Naive B cell (primary cell): Measurements from ENCODE around the gene MED22. TPM values are rescaled to one million over a fixed set of nuclear protein-coding genes. Genes with fewer than 3 reads are reported as not detected.
"Not testable (repeated sequence)": the region's sequence is repeated elsewhere in the genome, so short reads cannot be mapped to it uniquely, and the experiment has no call there.

Experiments used
- ATAC-seq, 2 donors: fragments of 150-1000 bp; cut with Tn5 transposase; 2 replicates each; pipeline ENCODE4 v1.10.0; 2021; ENCODE audit warnings: low read depth in 2 of 2, mild to moderate bottlenecking in 2 of 2, moderate library complexity in 2 of 2
- DNase-seq: peaks from one replicate; pipeline ENCODE4 v3.0.0; 2022
- H3K27ac Mint-ChIP-seq, 6 donors: one replicate each; pipeline ENCODE4 v1.8.0; 2020 to 2022; ENCODE audit warnings: mild to moderate bottlenecking in 6 of 6, mixed read lengths in 6 of 6, moderate library complexity in 5 of 6, inconsistent platforms in 2 of 6
- H3K27me3 Mint-ChIP-seq, 3 donors: one replicate each; pipeline ENCODE4 v1.8.0; 2021 to 2022; ENCODE audit warnings: mixed read lengths in 3 of 3, mild to moderate bottlenecking in 1 of 3
- H3K36me3 Mint-ChIP-seq, 2 donors: one replicate each; pipeline ENCODE4 v1.8.0; 2020 to 2022; ENCODE audit warnings: mixed read lengths in 2 of 2, inconsistent platforms in 1 of 2, mild to moderate bottlenecking in 1 of 2
- H3K4me1 Mint-ChIP-seq, 3 donors: one replicate each; pipeline ENCODE4 v1.8.0; 2020 to 2022; ENCODE audit warnings: mixed read lengths in 3 of 3, inconsistent platforms in 1 of 3, mild to moderate bottlenecking in 1 of 3, moderate library complexity in 1 of 3
- H3K4me3 Mint-ChIP-seq, 8 donors: one replicate each; pipeline ENCODE4 v1.8.0; 2020 to 2022; ENCODE audit warnings: mild to moderate bottlenecking in 8 of 8, mixed read lengths in 8 of 8, moderate library complexity in 8 of 8, inconsistent platforms in 2 of 8
- H3K9me3 Mint-ChIP-seq, 7 donors: one replicate each; pipeline ENCODE4 v1.8.0; 2020 to 2022; ENCODE audit warnings: mixed read lengths in 7 of 7, mild to moderate bottlenecking in 5 of 7, inconsistent platforms in 2 of 7, moderate library complexity in 1 of 7
- polyA plus RNA-seq, 6 donors: library from polyadenylated mRNA; unstranded; fragments of 300-500 nt; fragmentation: Illumina TruSeq; gene quantifications; one replicate each; pipeline ENCODE4 v1.2.3, GENCODE V29; 2021; ENCODE audit warnings: low read depth in 6 of 6

The MED22 gene
- polyA plus RNA-seq: 10 to 100 TPM; 14.9 to 36.8 (median 20.2) TPM

- Mint-ChIP-seq H3K4me3 (peak within 1 kb of the TSS; percentile 92 to 100 (median 99)), H3K36me3 (peaks cover 5 to 10% of the 10 kb centered on the region in 2 donors), H3K27me3 (no peaks in the 10 kb centered on the region), H3K4me1 (peaks cover 31 to 44% (median 43%) of the 10 kb centered on the region in 3 donors), H3K27ac (peak within 1 kb of the TSS; percentile 97 to 100 (median 99)), H3K9me3 (no peaks in the 10 kb centered on the region)
- peak; percentile 82 to 84 for ATAC-seq
- peak; percentile 91 for DNase-seq
Observed at GRCh38 chr9:133347985-133348717, at the start of gene MED22, which contains the start of gene RPL7A. TSS of gene MED22 (minus strand) at chr9:133348131. CDS start at chr9:133346662, 1,469 bp downstream. TSS of gene RPL7A (plus strand) at chr9:133348218. CDS start at chr9:133348244, 26 bp downstream.

- ATAC-seq (no peak), DNase-seq (no peak)
- Mint-ChIP-seq H3K9me3 (peaks cover 0 to 2% (median 0%) of the 10 kb centered on the region in 7 donors), H3K36me3 (no peaks in the 10 kb centered on the region), H3K27ac (no peak overlapping the region), H3K4me3 (peak overlapping the region in 1 of 8 donors; percentile 72), H3K27me3 (peaks cover 0 to 16% (median 8%) of the 10 kb centered on the region in 3 donors), H3K4me1 (no peaks in the 10 kb centered on the region)
Observed at GRCh38 chr9:133397370-133397769, 49.4 kb upstream of the MED22 start.

DNA sequence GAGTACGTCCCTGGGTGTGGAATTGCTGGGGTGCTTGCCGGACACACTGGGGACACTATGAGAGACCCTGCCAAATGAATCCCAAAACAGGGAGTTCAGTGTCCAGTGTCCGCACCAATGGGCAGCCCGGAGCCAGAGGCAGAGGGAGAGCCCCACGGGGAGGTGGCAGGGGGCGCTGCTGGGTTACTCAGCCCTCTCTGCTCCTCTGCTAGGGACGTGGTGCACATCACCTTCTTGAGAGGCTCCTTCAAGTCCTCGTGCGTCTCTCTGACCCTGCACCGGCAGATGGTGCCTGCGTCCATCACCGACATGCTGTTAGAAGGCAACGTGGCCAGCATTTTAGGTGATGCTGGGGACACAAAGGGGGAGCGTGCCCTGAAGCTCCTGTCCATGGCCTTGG lies 49.0 kb upstream of the MED22 start:
- no peaks in the 10 kb centered on the region for H3K4me1 Mint-ChIP-seq
- H3K4me3 Mint-ChIP-seq: peak overlapping the region in 1 of 8 donors; percentile 72
- DNase-seq (no peak), ATAC-seq (no peak)
- peak overlapping the region in 1 of 6 donors; percentile 62 for H3K27ac Mint-ChIP-seq
- H3K36me3 Mint-ChIP-seq: no peaks in the 10 kb centered on the region
- H3K9me3 Mint-ChIP-seq: peaks cover 0 to 2% (median 0%) of the 10 kb centered on the region in 7 donors
- peaks cover 0 to 16% (median 8%) of the 10 kb centered on the region in 3 donors for H3K27me3 Mint-ChIP-seq

- Mint-ChIP-seq H3K27ac (no peak overlapping the region), H3K9me3 (peaks cover 0 to 3% (median 0%) of the 10 kb centered on the region in 7 donors), H3K4me1 (no peaks in the 10 kb centered on the region), H3K36me3 (no peaks in the 10 kb centered on the region), H3K27me3 (peaks cover 0 to 29% (median 19%) of the 10 kb centered on the region in 3 donors), H3K4me3 (no peak overlapping the region)
- DNase-seq: no peak
- no peak for ATAC-seq
Observed at GRCh38 chr9:133394687-133395271, 46.8 kb upstream of the MED22 start.

GRCh38 chr9:133393399-133393798 lies 45.5 kb upstream of the MED22 start:
- Mint-ChIP-seq H3K4me3 (no peak overlapping the region), H3K27ac (no peak overlapping the region), H3K36me3 (no peaks in the 10 kb centered on the region), H3K9me3 (peaks cover 0 to 3% (median 0%) of the 10 kb centered on the region in 7 donors), H3K27me3 (peaks cover 0 to 33% (median 23%) of the 10 kb centered on the region in 3 donors), H3K4me1 (no peaks in the 10 kb centered on the region)
- no peak for ATAC-seq
- no peak for DNase-seq

- not testable (repeated sequence) for H3K4me1 Mint-ChIP-seq, H3K4me3 Mint-ChIP-seq, ATAC-seq, H3K9me3 Mint-ChIP-seq, H3K36me3 Mint-ChIP-seq, H3K27ac Mint-ChIP-seq, DNase-seq
- H3K27me3 Mint-ChIP-seq: peaks cover 0 to 33% (median 23%) of the 10 kb centered on the region in 3 donors
Observed at GRCh38 chr9:133392308-133392707, 44.4 kb upstream of the MED22 start.

GRCh38 chr9:133391449-133391848 lies 43.5 kb upstream of the MED22 start:
- H3K27ac Mint-ChIP-seq, H3K9me3 Mint-ChIP-seq, H3K36me3 Mint-ChIP-seq, DNase-seq, H3K4me3 Mint-ChIP-seq, ATAC-seq, H3K4me1 Mint-ChIP-seq: not testable (repeated sequence)
- H3K27me3 Mint-ChIP-seq: peaks cover 0 to 33% (median 23%) of the 10 kb centered on the region in 3 donors

GRCh38 chr9:133390713-133391112 lies 42.8 kb upstream of the MED22 start:
- Mint-ChIP-seq H3K27ac (no peak overlapping the region), H3K27me3 (peaks cover 0 to 33% (median 23%) of the 10 kb centered on the region in 3 donors), H3K36me3 (no peaks in the 10 kb centered on the region), H3K4me3 (no peak overlapping the region), H3K4me1 (no peaks in the 10 kb centered on the region), H3K9me3 (peaks cover 0 to 3% (median 0%) of the 10 kb centered on the region in 7 donors)
- ATAC-seq (no peak), DNase-seq (no peak)

GRCh38 chr9:133389562-133389961 lies 41.6 kb upstream of the MED22 start:
- H3K4me3 Mint-ChIP-seq: peak overlapping the region in 1 of 8 donors; percentile 35

GRCh38 chr9:133389025-133389557 lies 41.2 kb upstream of the MED22 start:
- no peak for ATAC-seq
- H3K27me3 Mint-ChIP-seq: peaks cover 0 to 23% (median 18%) of the 10 kb centered on the region in 3 donors
- H3K4me3 Mint-ChIP-seq: no peak overlapping the region
- H3K9me3 Mint-ChIP-seq: peaks cover 0 to 2% (median 0%) of the 10 kb centered on the region in 7 donors
- H3K27ac Mint-ChIP-seq: no peak overlapping the region
- no peaks in the 10 kb centered on the region for H3K36me3 Mint-ChIP-seq
- DNase-seq: no peak
- no peaks in the 10 kb centered on the region for H3K4me1 Mint-ChIP-seq

More at GRCh38 chr9:133389562-133389961, 41.6 kb upstream of the MED22 start:
- peaks cover 0 to 23% (median 22%) of the 10 kb centered on the region in 3 donors for H3K27me3 Mint-ChIP-seq
- H3K4me1 Mint-ChIP-seq: no peaks in the 10 kb centered on the region
- H3K27ac Mint-ChIP-seq: peak overlapping the region in 2 of 6 donors; percentile 42 to 44
- peaks cover 0 to 2% (median 0%) of the 10 kb centered on the region in 7 donors for H3K9me3 Mint-ChIP-seq
- no peak for DNase-seq
- no peaks in the 10 kb centered on the region for H3K36me3 Mint-ChIP-seq
- no peak for ATAC-seq

DNA sequence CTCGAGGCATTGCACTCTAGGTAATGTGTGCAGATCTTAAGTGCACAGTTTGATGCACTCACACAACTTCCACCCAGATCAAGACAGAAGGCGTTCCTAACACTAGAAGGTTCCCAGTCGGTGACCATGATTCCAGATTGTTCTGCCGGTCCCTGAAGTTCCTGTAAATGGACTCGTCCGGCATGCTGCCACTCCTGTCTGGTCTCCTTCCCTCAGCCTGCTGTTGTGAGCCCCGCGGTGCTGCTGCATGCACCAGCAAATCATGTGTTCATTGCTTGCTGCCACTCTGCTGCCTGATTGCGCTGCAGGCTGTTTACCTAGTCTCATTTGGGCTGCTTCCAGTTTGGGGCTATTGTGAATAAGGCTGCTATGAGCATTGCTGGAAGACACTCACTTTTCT lies 39.7 kb upstream of the MED22 start:
- DNase-seq: no peak
- Mint-ChIP-seq H3K27ac (no peak overlapping the region), H3K4me3 (peak overlapping the region in 1 of 8 donors; percentile 63)

GRCh38 chr9:133386338-133386737 lies 38.4 kb upstream of the MED22 start:
- DNase-seq (no peak), ATAC-seq (no peak)
- Mint-ChIP-seq H3K4me3 (no peak overlapping the region), H3K27ac (peak overlapping the region in 1 of 6 donors; percentile 50), H3K36me3 (no peaks in the 10 kb centered on the region), H3K27me3 (peaks cover 0 to 17% (median 15%) of the 10 kb centered on the region in 3 donors), H3K9me3 (peaks cover 0 to 2% (median 0%) of the 10 kb centered on the region in 7 donors), H3K4me1 (no peaks in the 10 kb centered on the region)

More for the DNA sequence above, 39.7 kb upstream of the MED22 start:
- ATAC-seq: no peak
- Mint-ChIP-seq H3K4me1 (no peaks in the 10 kb centered on the region), H3K36me3 (no peaks in the 10 kb centered on the region), H3K27me3 (peaks cover 0 to 17% (median 15%) of the 10 kb centered on the region in 3 donors), H3K9me3 (peaks cover 0 to 2% (median 0%) of the 10 kb centered on the region in 7 donors)

- Mint-ChIP-seq H3K4me1 (no peaks in the 10 kb centered on the region), H3K36me3 (no peaks in the 10 kb centered on the region), H3K9me3 (peaks cover 0 to 1% (median 0%) of the 10 kb centered on the region in 7 donors), H3K27ac (no peak overlapping the region), H3K27me3 (peaks cover 0 to 12% (median 11%) of the 10 kb centered on the region in 3 donors), H3K4me3 (no peak overlapping the region)
- DNase-seq: no peak
- ATAC-seq: no peak
Observed at GRCh38 chr9:133385452-133385851, 37.5 kb upstream of the MED22 start.
